ENCODE results near the gene KLHL29.

- TF ChIP-seq YY1 (IDR thresholded peaks at IDR 0.05; ENCODE audit: low read depth) (no peak), TAF1 (IDR thresholded peaks at IDR 0.05; ENCODE audit: low read depth) (no peak), MAX (IDR thresholded peaks at IDR 0.05) (no peak), EGR1 (IDR thresholded peaks at IDR 0.05) (no peak), CREB1 (IDR thresholded peaks at IDR 0.05; ENCODE audit: low read depth) (no peak), EP300 (IDR thresholded peaks at IDR 0.05; ENCODE audit: borderline replicate concordance) (no peak), FOXM1 (IDR thresholded peaks at IDR 0.05; ENCODE audit: borderline replicate concordance, low read depth) (no peak), CEBPB (IDR thresholded peaks at IDR 0.05) (no peak), NFIC (IDR thresholded peaks at IDR 0.05) (no peak)
Measured at GRCh38 chr2:23617811-23618215, 232.8 kb downstream of the KLHL29 start.

Measured in Ishikawa (cell line).